NCI-H1436 (cell line): Measurements from ENCODE around the gene HOXD12.

ENCODE experiments used
- DNase-seq: peaks from one replicate; lab custom pipeline; 2025; lab: John Stamatoyannopoulos, UW

The HOXD12 gene

GRCh38 chr2:176080540-176081375 is 18.8 kb upstream of the HOXD12 start:
- no peak for DNase-seq

GRCh38 chr2:176081376-176081836 is 18.2 kb upstream of the HOXD12 start:
- DNase-seq, result no peak

- no peak for DNase-seq
Measured at GRCh38 chr2:176081837-176082524, 17.6 kb upstream of the HOXD12 start.

GRCh38 chr2:176082525-176082823 is 17.1 kb upstream of the HOXD12 start:
- no peak for DNase-seq

DNA sequence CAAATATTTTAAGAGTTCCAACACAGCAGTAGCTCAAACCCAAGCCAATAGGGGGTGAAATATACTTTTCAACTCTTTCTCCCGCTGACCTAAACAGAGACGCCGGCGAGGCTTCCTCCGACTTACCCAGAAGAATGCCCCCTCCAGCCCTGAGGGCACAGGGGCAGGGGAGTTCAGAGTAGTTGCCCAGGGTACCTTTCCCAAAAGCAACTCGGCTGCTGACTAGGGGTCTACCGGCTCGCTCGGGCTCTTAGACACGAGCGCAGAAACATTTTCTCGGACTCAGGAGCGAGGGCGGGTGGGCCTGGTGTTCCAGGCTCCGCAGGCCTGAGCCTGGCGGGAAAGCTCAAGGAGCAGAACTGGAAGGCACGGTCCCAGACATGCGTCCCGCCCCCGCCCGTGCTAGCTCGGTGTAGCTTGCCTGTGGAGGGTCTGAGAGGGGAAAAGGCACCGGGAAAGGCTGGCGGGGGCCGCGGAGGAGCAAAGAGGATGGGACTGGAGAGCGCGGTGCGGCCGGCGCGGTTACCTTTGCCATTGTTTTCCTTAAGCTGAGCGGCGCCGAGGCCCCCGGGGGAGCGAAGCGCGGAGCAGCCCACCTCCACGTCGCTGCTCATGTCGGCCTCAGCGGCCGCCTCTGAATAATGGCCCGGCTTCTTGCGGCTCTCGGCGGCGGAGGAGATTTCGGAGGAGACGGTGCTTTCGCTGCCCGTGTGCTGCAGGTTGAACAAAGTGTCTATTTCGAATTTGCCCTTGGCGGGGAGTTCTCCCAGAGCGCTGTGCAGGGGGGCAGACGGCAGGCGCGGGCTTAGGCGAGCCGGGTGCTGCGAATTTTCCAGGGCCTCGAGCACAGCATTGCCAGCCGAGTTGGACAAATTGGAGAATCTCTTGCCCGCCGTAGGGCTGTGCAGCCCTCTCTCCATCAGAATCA is 16.5 kb upstream of the HOXD12 start:
- DNase-seq, result no peak

GRCh38 chr2:176083796-176084261 is 15.8 kb upstream of the HOXD12 start, which contains the start of gene EVX2:
EVX2 (minus strand) TSS chr2:176083962; CDS start chr2:176083776, 186 bp downstream.
- no peak for DNase-seq

DNA sequence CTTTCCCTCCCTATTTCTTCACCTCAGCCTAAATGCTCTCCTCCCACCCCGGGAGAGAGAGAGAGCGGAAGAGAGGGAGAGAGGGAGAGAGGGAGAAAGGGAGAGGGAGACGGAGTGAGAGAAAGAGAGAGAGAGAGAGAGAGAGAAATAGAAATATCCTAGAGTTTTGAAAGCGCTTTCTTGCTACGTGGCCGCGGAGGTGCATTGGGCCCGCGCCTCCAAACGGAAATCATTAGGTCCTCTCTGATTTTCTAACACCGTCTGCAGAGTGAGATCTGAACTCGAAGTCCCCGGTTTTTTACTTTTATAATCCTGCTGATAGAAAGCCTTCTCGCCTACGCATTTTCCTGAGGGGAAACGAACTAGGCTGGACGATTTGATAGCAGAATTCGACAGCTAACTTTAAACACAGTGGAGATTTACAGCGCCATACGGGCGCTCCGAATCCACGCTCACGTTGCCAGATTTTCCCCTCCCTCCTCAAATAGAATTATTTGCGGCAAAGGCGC is 14.9 kb upstream of the HOXD12 start:
- DNase-seq, result no peak

DNA sequence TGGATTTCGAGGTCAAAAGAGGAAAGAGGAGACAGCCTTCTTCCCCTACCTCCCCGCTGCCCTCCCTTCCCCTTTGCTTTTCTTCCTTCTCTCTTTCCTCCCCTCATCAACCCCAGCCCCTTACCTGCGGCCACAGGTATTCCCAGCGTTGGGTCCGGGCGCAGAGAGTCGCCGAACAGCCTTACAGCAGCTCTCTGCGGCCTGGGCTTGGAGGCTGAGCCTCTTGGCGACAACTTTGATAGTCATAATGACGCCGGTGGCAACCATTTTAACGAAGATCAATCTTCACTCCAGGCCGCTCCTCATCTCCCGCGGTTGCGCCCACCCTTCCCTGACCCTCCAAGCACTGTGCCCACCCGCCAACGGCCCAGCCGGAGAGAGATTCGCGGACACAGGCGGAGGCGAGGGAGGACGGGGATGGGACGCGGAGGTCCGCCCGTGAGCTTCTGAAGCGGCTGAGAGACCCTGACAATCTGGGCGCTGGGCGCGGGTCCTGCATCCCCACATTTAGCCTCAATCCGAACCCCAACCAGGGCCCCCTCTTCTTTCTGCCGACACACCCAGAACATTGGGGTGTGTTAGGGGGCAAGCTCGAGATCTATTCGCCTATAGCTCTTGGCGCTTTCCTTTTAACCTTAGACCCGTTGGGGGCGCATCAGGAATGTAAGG is 14.3 kb upstream of the HOXD12 start:
- DNase-seq, result no peak

GRCh38 chr2:176085861-176086771 is 13.5 kb upstream of the HOXD12 start:
- DNase-seq, result peak; percentile 49

DNA sequence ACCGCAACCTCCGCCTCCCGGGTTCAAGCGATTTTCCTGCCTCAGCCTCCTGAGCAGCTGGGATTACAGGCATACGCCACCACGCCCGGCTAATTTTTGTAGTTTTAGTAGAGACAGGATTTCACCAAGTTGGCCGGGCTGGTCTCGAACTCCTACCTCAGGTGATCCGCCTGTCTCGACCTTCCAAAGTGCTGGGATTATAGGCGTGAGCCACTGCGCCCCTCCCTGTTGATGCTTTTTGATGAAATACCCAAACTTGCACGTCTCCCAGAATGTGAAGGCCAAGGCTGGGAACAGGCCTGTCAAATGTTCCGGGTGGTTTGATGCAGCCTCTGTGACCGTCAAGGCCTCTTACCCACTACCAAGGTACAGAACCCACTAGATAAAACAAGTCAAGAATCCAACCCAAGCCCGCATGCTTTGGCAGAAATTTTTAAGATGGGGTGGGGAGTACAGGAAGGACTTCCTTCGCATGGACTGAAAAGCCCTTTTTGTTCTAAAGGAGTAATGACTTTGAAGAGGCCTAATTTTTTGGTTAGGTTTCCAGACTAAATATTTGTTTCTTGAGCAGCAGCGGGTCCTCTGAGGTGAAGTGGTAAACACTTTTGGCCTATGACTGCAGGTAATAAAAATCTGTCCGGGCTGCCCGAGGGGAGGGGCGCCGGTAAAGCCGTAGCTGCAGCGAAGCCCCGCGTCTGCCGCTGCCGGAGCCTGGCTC is 12.1 kb upstream of the HOXD12 start:
- no peak for DNase-seq

DNA sequence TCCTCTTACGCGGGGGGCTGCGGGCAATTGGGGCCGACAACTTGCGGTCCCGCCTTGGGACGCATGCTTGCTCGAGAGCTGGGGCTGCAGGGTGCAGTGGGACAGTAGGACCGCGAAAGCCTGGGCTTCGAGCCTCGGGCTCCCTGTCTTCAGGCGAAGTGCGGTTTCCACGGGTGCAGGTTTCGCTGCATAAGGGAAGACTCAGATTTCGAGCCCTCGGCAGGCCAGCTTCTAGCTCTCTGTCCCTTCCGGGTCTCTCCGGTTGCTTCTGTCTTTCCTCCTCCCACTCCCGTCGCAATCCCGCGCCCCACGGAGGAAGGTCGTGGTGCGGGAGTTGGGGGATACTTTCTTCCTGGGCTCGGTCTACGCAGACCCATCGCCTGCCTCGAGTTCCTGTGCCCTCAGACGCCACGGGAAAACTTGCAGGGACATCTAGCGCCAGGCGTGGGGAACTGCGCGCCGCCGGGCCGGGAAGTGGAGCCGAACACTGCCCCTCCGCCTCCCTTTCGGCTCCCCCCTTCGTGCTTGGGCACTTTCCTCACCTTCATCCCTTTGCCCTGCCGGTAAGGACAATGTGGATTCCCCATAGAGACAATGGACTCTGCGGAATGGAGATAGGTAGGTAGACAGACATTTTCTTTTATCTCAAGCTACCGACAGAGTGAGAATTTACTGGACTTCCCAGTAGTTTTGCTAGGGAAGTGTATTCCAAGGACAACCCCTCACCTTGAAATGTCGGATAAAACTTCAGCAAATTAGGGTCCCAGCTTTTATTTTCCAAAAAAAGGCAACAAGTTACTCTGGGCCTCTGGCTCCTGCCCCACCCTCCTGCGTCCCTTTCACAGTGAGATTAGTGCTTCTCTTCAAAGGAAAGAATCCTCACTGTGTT is 11.3 kb upstream of the HOXD12 start:
- peak; percentile 62 for DNase-seq

DNA sequence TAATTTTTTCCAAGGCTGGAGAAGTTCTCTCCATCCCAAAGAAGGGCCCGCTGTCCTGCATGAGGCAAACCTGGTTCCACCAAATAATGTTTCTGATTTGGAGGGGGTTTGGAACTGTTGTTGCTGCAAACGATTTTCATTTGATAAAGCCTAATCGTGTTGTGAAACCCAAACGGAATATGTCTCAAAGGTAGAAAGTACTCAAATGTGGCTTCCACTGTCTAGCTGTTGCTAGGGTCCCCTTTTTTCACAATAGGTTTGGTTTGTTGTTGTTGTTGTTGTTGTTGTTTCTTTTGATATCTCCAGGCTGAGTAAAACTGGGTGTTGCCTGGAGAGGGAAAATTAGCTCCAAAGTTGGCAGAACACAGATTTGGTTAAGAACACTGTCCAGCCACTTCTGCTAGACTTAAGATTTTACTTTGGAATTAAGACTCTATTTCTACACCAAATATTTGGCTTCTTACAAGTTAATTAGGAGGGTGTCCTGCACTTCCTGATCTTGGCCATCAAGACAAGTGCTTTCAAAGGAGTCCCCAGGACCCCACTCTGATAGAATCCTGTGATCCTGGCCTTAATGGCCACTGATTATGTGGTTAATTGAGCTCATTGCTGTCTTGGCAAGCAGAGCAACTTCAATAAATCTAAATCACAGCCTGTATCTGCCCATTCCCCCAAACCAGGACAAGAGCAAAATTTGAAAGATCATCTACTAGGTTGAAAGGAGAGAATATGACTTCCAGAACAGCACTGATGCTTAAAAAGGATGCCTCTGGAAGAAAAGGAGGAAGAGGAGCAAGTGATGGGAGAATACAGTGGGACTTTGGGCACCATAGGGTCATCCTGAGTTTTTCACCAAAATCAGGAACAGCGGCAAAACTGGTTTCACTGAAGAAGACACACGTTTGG is 10.4 kb upstream of the HOXD12 start:
- no peak for DNase-seq

DNA sequence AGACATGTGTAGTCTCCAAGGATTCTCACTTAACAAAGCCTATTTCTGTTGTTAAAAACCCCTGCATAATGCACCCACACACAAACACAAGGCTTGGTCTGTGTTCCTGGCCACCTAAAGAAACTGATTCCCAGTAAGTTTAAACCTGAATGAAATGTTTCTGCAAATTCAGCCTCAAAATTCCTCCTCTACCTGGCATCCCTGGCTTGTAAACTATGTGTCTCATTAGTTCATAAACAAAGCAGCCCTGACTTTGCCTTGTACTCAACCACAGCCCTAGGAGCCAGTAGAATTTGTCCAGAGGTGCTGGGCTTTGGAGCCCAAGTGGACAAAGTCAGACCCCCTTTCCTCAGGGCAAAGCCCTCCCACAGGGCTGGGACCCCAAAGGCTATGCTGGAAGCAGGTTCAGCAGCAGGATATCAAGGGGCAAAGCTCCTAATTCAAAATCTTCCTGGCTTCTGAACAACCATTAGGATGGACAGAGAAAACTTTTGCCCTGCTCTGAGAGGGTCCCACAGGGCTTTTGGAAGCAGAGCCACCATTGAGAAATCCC is 9.7 kb upstream of the HOXD12 start:
- no peak for DNase-seq

GRCh38 chr2:176090862-176091261 is 8.7 kb upstream of the HOXD12 start:
- DNase-seq, result no peak

DNA sequence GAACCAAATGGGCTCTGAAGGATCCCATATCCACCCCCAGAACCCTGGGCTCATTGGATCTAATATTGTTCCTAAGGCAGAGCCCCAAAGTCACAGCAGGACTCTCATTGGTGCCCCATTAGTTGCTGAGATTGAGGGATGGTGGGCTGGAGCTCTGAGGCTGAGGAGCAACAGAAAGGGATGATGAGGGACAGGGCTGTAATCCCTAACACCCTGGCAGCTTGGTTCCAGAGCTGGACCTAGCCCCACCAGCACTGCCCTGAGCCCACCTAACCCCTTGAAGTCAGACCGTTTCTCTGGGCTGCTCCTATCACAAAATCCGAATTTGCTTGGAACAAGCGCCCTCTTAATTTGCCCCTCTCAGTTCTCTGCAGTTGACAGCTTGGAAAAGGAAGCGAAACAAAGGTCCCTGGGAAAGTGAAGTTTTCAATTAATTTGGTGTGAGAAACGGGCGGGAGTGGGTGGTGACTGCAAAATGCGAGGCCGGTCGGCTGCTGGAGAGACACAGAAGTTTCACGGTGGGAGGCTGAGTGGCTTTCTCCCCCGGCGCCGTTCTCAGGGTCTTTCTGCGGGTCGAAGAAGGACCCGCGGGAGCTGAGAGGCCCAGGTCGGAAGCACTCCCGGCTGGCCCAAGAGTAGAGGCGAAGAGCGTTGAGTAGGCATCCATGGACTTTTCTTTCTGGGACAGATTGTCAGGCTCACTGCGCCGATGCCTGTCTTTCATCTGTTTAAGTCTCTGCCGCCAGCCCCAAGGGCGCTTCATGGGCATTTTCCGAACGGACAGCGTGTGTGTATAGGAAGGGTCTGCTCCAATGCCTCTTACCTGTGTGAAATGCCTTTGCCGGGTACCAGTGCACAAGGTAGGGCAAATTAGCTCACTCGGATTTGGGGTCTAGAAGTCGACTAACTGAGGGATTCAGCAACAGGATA is 8.0 kb upstream of the HOXD12 start:
- no peak for DNase-seq
